Measurements from ENCODE around the gene ATP2A1.
A peak's percentile ranks its signal among the peaks of the same experiment; 100 is the strongest.

The ATP2A1 gene

GRCh38 chr16:28878083-28878926 is at the start of gene ATP2A1:
Gene ATP2A1 (plus strand): TSS chr16:28878488. CDS start chr16:28878672, 184 bp downstream.
- no peak for DNase-seq (ENCODE audit: low read depth in 3 of 3)

GRCh38 chr16:28829747-28830146 is 48.5 kb upstream of the ATP2A1 start:
- DNase-seq (ENCODE audit: low read depth in 3 of 3), result no peak

GRCh38 chr16:28830531-28830930 is 47.8 kb upstream of the ATP2A1 start:
- DNase-seq (ENCODE audit: low read depth in 3 of 3), result no peak

GRCh38 chr16:28834349-28834748 is 43.9 kb upstream of the ATP2A1 start:
- DNase-seq (ENCODE audit: low read depth in 3 of 3), result no peak

DNA sequence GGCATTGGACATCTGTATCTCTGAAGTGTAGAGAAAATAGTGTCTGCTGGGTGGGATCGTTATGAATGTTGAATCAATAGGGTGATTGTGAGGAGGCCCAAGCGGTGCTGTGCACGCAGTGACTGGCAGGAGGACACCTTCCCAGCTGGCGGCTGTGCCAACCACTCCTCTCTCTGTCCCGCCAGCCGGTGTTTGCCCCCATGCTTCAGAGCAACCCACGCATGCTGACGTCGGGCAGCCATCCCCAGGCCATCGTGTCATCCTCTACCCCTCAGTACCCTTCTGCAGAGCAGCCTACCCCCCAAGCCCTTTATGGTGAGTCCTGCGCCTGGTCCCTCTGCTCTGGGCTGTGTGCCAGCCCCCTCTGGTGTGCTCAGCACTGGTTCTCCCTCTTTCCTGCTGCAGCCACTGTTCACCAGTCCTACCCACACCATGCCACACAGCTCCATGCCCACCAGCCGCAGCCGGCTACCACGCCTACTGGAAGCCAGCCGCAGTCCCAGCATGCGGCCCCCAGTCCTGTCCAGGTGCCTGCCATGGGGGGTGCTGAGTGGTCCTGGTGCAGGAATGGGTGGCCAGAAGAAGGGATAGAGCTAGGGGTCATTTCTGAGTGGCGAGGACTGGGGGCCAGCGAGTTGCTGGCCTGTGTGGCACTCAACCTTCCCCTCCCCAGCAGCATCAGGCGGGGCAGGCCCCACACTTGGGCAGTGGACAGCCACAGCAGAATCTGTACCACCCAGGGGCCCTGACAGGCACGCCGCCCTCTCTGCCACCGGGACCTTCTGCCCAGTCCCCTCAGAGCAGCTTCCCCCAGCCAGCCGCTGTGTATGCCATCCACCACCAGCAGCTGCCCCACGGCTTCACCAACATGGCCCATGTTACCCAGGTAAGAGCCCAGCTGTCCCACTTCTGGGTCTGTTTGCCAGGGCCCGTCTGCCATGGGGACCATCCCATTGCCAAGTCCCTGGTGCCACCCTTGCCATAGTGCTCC is 43.1 kb upstream of the ATP2A1 start:
- no peak for DNase-seq (ENCODE audit: low read depth in 3 of 3)

GRCh38 chr16:28835864-28836760 is 42.2 kb upstream of the ATP2A1 start:
- DNase-seq (ENCODE audit: low read depth in 3 of 3), result no peak

GRCh38 chr16:28836761-28837064 is 41.6 kb upstream of the ATP2A1 start:
- no peak for DNase-seq (ENCODE audit: low read depth in 3 of 3)

- no peak for DNase-seq (ENCODE audit: low read depth in 3 of 3)
These were observed 40.4 kb upstream of the ATP2A1 start for GRCh38 chr16:28837672-28838557.

GRCh38 chr16:28838558-28838918 is 39.8 kb upstream of the ATP2A1 start:
- DNase-seq (ENCODE audit: low read depth in 3 of 3), result no peak

GRCh38 chr16:28839004-28839639 is 39.2 kb upstream of the ATP2A1 start:
- DNase-seq (ENCODE audit: low read depth in 3 of 3), result no peak

DNA sequence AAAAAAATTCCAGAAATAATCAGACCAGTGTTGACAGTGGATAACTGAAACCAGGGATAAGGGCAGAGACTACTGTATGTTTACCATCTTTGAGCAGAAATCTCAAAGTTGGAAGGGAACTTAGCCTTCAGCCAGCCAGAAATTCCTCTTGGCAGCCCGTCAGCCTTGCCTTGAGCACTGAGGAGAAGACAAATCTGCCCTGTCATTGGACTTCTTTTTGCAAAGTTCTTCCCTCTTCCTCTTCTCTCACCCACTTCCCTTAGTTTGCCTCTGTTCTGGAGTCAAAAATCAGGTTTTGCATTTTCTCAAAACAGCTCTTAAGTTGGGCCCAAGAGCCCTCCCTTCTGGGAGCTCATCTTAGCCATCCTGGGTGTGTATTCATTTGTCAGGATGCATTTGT is 38.4 kb upstream of the ATP2A1 start:
- no peak for DNase-seq (ENCODE audit: low read depth in 3 of 3)

- no peak for DNase-seq (ENCODE audit: low read depth in 3 of 3)
These were observed 35.6 kb upstream of the ATP2A1 start for GRCh38 chr16:28842696-28843095.

- DNase-seq (ENCODE audit: low read depth in 3 of 3), result no peak
These were observed 34.5 kb upstream of the ATP2A1 start for GRCh38 chr16:28843766-28844165.

DNA sequence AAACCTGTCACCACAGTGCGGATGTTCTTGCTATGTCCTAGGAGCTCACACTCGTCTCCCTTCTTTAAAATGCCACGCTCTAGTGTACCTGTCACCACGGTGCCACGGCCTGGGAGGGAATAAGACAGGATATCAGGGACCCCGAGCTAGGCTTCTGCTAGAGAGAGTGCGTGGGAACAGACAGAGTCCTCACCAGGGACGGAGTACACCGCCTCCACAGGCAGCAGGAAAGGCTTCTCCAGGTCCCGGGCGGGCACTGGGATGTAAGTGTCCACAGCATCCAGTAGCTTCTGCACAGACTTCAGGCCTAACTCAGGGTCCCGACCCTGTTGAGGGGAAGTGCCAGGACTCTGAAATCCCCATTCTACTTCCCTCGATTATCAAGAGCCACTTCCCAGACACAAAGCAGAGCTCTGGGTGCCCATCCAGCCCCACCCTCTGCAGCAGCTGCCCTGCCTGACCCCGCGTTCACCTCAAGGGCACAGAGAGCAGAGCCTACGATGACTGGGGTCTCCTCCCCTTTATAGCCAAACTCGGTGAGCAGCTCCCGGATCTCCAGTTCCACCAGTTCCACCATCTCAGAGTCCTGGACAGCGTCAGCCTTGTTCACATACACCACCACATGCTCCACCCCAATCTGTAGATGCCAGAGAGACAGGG is 33.9 kb upstream of the ATP2A1 start:
- no peak for DNase-seq (ENCODE audit: low read depth in 3 of 3)

DNA sequence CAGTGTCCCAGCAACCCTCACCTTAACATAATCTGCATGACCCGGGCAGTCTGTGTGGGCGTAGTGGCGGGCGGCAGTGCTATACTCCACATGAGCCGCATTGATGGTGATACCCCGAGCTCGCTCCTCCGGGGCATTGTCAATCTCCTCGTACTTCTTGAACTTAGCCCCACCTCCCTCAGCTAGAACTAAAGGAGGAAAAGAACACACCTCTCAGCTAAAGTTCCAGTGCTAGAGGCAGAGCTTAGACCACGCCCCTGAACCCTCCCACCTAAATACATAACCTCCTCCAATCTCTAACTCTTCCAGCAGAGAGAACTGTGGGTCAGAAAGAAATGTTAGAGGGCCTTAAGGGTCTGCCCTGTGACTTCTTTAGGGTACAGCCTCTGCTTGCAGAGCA is 33.0 kb upstream of the ATP2A1 start:
- DNase-seq (ENCODE audit: low read depth in 3 of 3), result peak in 1 of 3 donors; percentile 40

DNA sequence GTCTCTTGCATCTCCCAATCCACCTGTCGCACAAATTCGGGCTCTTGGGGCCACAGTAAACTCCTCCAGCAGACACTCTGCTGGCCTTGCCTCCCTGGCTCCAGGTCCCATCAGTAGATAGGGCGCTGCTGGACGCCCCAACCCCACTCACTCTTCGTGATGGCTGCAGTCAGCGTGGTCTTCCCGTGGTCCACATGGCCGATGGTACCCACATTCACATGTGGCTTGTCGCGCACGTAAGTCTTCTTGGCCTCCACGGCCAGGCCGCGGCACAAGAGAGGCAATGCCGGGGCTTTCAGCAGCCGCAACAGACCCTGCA is 32.6 kb upstream of the ATP2A1 start:
- no peak for DNase-seq (ENCODE audit: low read depth in 3 of 3)

GRCh38 chr16:28846080-28846932 is 32.0 kb upstream of the ATP2A1 start, which contains the start of gene TUFM:
Gene TUFM (minus strand): TSS chr16:28846348. CDS start chr16:28846269, 79 bp downstream.
- DNase-seq (ENCODE audit: low read depth in 3 of 3), result peak; percentile 93 to 98 (median 96)

DNA sequence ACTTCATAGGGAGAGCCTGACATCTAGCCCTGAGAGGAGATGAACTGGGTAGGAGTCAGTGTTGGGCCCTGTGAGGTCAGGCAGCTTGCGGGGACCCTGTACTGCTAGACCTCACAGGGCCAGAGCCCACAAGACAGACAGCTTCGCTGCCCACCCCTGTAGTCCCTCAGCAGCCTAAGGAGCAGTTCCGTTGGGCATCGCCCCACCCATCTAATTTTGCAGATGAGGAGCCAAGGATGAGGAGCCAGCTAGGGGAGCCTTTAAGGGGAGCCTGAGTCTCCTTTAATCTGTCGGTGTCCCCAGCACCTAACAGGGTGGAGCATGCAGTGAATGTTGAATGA is 31.4 kb upstream of the ATP2A1 start:
- DNase-seq (ENCODE audit: low read depth in 3 of 3), result no peak

DNA sequence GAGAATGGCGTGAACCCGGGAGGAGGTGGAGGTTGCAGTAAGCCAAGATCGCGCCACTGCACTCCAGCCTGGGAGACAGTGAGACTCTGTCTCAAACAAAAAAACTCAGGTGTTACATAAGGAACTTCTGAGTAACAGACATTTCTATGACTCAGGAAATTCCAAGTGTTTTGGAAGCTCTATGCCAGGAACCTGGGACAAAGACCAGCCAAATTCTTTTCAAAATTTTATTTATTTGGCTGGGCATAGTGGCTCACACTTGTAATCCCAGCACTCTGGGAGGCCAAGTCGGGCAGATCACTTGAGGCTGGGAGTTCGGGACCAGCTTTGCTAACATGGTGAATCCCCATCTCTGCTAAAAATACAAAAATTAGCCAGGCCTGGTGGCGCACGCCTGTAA is 19.9 kb upstream of the ATP2A1 start:
- no peak for DNase-seq (ENCODE audit: low read depth in 3 of 3)
